SK-N-SH treated with all-trans-retinoic acid at 6 μM for 48 hours (cell line): Measurements from ENCODE around the gene PCDHGB2.

Source experiments
- ARNTL ChIP-seq: fragments of 450-650 bp; formaldehyde crosslinking; IDR thresholded peaks from 2 replicates; pipeline ENCODE4 v1.5.0; 2020; ENCODE audit warnings: low read depth, mild to moderate bottlenecking, moderate library complexity, borderline replicate concordance
- BACH2 ChIP-seq: fragments of 250-450 bp; sonication (Bioruptor Pico); IDR thresholded peaks from 2 replicates; pipeline ENCODE4 v1.9.0; 2021; ENCODE audit warnings: mild to moderate bottlenecking, borderline replicate concordance
- CSDC2 ChIP-seq: fragments of 250-450 bp; sonication (Bioruptor Pico); IDR thresholded peaks from 2 replicates; pipeline ENCODE4 v1.5.0; 2020; ENCODE audit warnings: mild to moderate bottlenecking, moderate library complexity
- OSR1 ChIP-seq: fragments of 250-450 bp; sonication (Bioruptor Pico); IDR thresholded peaks from 2 replicates; pipeline ENCODE4 v1.8.0; 2022; ENCODE audit warnings: moderate library complexity, mild to moderate bottlenecking, inconsistent platforms
- TCF4 ChIP-seq: fragments of 250-450 bp; sonication (Bioruptor Pico); IDR thresholded peaks from 2 replicates; pipeline ENCODE4 v1.8.0; 2021; ENCODE audit warnings: mild to moderate bottlenecking, moderate library complexity, borderline replicate concordance
- TOX ChIP-seq: fragments of 250-450 bp; sonication (Bioruptor Pico); IDR thresholded peaks from 2 replicates; pipeline ENCODE4 v1.8.0; 2021; ENCODE audit warnings: mild to moderate bottlenecking, moderate library complexity, borderline replicate concordance
- ZFP30 ChIP-seq: fragments of 450-650 bp; formaldehyde crosslinking; IDR thresholded peaks from 2 replicates; pipeline ENCODE4 v1.5.0; 2022; ENCODE audit warnings: mild to moderate bottlenecking, moderate library complexity
- ZNF565 ChIP-seq: fragments of 450-650 bp; formaldehyde crosslinking; conservative IDR thresholded peaks from 2 replicates; pipeline ENCODE4 v1.5.0; 2020; ENCODE audit warnings: low read depth, mild to moderate bottlenecking, moderate library complexity
- ZNF8 ChIP-seq: fragments of 450-650 bp; formaldehyde crosslinking; IDR thresholded peaks from 2 replicates; pipeline ENCODE4 v1.5.0; 2020; ENCODE audit warnings: mild to moderate bottlenecking, moderate library complexity
- TF ChIP-seq, protein P1 (sequence below): fragments of 250-450 bp; sonication (Bioruptor Pico); IDR thresholded peaks from 2 replicates; pipeline ENCODE4 v1.8.0; 2020; ENCODE audit warnings: mild to moderate bottlenecking, moderate library complexity, borderline replicate concordance

DNA sequence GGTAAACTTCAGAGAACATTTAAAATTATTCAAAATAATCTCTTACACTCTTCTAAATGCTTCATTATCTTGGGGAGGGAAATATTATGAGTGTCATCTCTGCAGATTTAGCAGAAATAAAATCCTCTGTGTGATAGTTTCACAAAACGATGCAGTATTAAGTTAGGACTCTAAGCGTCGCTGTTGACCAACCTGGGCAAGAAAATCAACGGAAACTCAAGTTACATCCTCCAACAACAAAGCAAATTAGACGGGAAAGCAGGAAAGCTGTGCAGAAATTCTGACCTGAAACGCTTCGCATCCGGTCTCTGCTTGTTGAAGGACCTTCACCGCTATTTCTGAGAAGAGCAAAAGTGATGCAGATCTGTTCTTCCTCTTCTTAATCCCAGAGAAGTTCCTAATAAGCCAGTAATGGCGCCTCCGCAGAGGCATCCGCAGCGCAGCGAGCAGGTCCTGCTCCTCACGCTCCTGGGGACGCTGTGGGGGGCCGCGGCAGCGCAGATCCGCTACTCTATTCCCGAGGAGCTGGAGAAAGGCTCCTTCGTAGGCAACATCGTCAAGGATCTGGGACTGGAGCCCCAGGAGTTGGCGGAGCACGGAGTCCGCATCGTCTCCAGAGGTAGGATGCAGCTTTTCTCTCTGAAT lies 14.0 kb downstream of the PCDHGB2 start, which contains the start of gene PCDHGA6:
- no peak for TF ChIP-seq ARNTL (CRISPR knock-in tag)
- TF ChIP-seq ZNF565 (CRISPR knock-in tag) = no peak
- no peak for TF ChIP-seq CSDC2
- TF ChIP-seq, protein P1, sequence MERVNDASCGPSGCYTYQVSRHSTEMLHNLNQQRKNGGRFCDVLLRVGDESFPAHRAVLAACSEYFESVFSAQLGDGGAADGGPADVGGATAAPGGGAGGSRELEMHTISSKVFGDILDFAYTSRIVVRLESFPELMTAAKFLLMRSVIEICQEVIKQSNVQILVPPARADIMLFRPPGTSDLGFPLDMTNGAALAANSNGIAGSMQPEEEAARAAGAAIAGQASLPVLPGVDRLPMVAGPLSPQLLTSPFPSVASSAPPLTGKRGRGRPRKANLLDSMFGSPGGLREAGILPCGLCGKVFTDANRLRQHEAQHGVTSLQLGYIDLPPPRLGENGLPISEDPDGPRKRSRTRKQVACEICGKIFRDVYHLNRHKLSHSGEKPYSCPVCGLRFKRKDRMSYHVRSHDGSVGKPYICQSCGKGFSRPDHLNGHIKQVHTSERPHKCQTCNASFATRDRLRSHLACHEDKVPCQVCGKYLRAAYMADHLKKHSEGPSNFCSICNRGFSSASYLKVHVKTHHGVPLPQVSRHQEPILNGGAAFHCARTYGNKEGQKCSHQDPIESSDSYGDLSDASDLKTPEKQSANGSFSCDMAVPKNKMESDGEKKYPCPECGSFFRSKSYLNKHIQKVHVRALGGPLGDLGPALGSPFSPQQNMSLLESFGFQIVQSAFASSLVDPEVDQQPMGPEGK (CRISPR knock-in tag) = no peak
- TF ChIP-seq TCF4 = no peak
- TF ChIP-seq ZNF8 (CRISPR knock-in tag) = no peak
- no peak for TF ChIP-seq ZFP30
- no peak for TF ChIP-seq BACH2 (CRISPR knock-in tag)
- no peak for TF ChIP-seq TOX (CRISPR knock-in tag)
- no peak for TF ChIP-seq OSR1 (CRISPR knock-in tag)
